Neural progenitor cell (in vitro differentiated cells): ENCODE results near the gene AP2B1. TPM values are rescaled to one million over a fixed set of nuclear protein-coding genes. Genes with fewer than 3 reads are reported as not detected.
A peak's percentile ranks its signal among the peaks of the same experiment; 100 is the strongest.

Experiments used
- DNase-seq: peaks from one replicate; pipeline ENCODE4 v3.0.0-alpha.2; 2016; ENCODE audit warnings: low spot score
- H2AFZ ChIP-seq: fragments of 200-600 bp; sonication (generic); replicated peaks from 2 replicates; pipeline ENCODE4 v1.6.1; 2016; ENCODE audit warnings: antibody characterized with exemption
- H3F3A ChIP-seq: fragments of 200-600 bp; sonication (generic); 2 replicates; pipeline ENCODE4 v1.6.1; 2016; ENCODE audit warnings: antibody characterized with exemption, low read depth
- H3K27ac ChIP-seq: fragments of 200-600 bp; sonication (generic); 2 replicates; pipeline ENCODE4 v1.5.1; 2016; ENCODE audit warnings: mild to moderate bottlenecking
- H3K27me3 ChIP-seq: fragments of 200-600 bp; sonication (generic); 2 replicates; pipeline ENCODE4 v1.6.1; 2016; ENCODE audit warnings: mild to moderate bottlenecking, moderate library complexity
- H3K36me3 ChIP-seq: fragments of 200-600 bp; sonication (generic); 2 replicates; pipeline ENCODE4 v1.5.1; 2016
- H3K4me1 ChIP-seq: fragments of 200-600 bp; sonication (generic); 2 replicates; pipeline ENCODE4 v1.6.1; 2016; ENCODE audit warnings: mixed run types
- H3K4me2 ChIP-seq: fragments of 200-600 bp; sonication (generic); 2 replicates; pipeline ENCODE4 v1.6.1; 2016
- H3K4me3 ChIP-seq: fragments of 200-600 bp; sonication (generic); 2 replicates; pipeline ENCODE4 v1.5.1; 2016
- H3K79me2 ChIP-seq: fragments of 200-600 bp; sonication (generic); 2 replicates; pipeline ENCODE4 v1.6.1; 2016; ENCODE audit warnings: low read depth
- H3K9ac ChIP-seq: fragments of 200-600 bp; sonication (generic); 2 replicates; pipeline ENCODE4 v1.6.1; 2016
- H3K9me3 ChIP-seq: fragments of 200-600 bp; sonication (generic); 2 replicates; pipeline ENCODE4 v1.5.1; 2016; ENCODE audit warnings: low read depth
- H4K20me1 ChIP-seq: fragments of 200-600 bp; sonication (generic); 2 replicates; pipeline ENCODE4 v1.6.1; 2016; ENCODE audit warnings: low read depth
- H3K27ac Mint-ChIP-seq: 3 replicates; pipeline ENCODE4 v1.8.0; 2021; ENCODE audit warnings: mixed read lengths
- H3K27me3 Mint-ChIP-seq: 2 replicates; pipeline ENCODE4 v1.8.0; 2022; ENCODE audit warnings: low read depth, mild to moderate bottlenecking, inconsistent platforms, moderate library complexity, mixed read lengths; ENCODE audit not compliant: insufficient read depth
- H3K36me3 Mint-ChIP-seq: 3 replicates; pipeline ENCODE4 v1.8.0; 2021; ENCODE audit warnings: mixed read lengths
- H3K4me1 Mint-ChIP-seq: 3 replicates; pipeline ENCODE4 v1.8.0; 2021; ENCODE audit warnings: mixed read lengths
- H3K4me3 Mint-ChIP-seq: 3 replicates; pipeline ENCODE4 v1.8.0; 2021; ENCODE audit warnings: mild to moderate bottlenecking, moderate library complexity, mixed read lengths
- H3K9me3 Mint-ChIP-seq: 3 replicates; pipeline ENCODE4 v1.8.0; 2020; ENCODE audit warnings: mixed read lengths
- CTCF ChIP-seq: fragments of 200-600 bp; sonication (generic); IDR thresholded peaks from 2 replicates; pipeline ENCODE4 v1.5.1; 2017; ENCODE audit warnings: antibody characterized with exemption, mild to moderate bottlenecking
- EZH2 ChIP-seq: fragments of 200-600 bp; sonication (generic); IDR thresholded peaks from 2 replicates; pipeline ENCODE4 v1.6.1; 2017; ENCODE audit warnings: antibody characterized with exemption, mild to moderate bottlenecking, moderate library complexity
- EZH2phosphoT487 ChIP-seq: fragments of 200-600 bp; sonication (generic); IDR thresholded peaks from 2 replicates; pipeline ENCODE4 v1.6.1; 2017; ENCODE audit warnings: antibody characterized with exemption
- total RNA-seq: library from RNA; depleted of rRNA; stranded (reverse); fragments of >200 nt; gene quantifications from 2 replicates; pipeline ENCODE4 v1.2.3, GENCODE V29; 2015; ENCODE audit warnings: low replicate concordance

Gene AP2B1
- total RNA-seq, result 120 and 125 TPM in 2 replicates

- H3F3A ChIP-seq, result peaks cover 11% of the 10 kb centered on the region
- H4K20me1 ChIP-seq, result peaks cover 11% of the 10 kb centered on the region
- Mint-ChIP-seq H3K9me3 (no peaks in the 10 kb centered on the region), H3K4me1 (peaks cover 21% of the 10 kb centered on the region), H3K27me3 (peaks cover 6% of the 10 kb centered on the region), H3K36me3 (no peaks in the 10 kb centered on the region), H3K27ac (peak within 1 kb of the TSS; percentile 96), H3K4me3 (peak within 1 kb of the TSS; percentile 99)
- peaks cover 12% of the 10 kb centered on the region for H3K27me3 ChIP-seq
- peak within 1 kb of the TSS; percentile 91 for H3K27ac ChIP-seq
- peaks cover 13% of the 10 kb centered on the region for H3K4me1 ChIP-seq
- peak within 1 kb of the TSS; percentile 74 for H3K4me3 ChIP-seq
- TF ChIP-seq CTCF (no peak), EZH2phosphoT487 (peak; percentile 25), EZH2 (peak; percentile 54)
- H3K9me3 ChIP-seq, result no peaks in the 10 kb centered on the region
- H2AFZ ChIP-seq, result peak within 1 kb of the TSS; percentile 84
- peaks cover 50% of the 10 kb centered on the region for H3K79me2 ChIP-seq
- peak within 1 kb of the TSS; percentile 60 for H3K9ac ChIP-seq
- H3K36me3 ChIP-seq, result no peaks in the 10 kb centered on the region
- H3K4me2 ChIP-seq, result peak within 1 kb of the TSS; percentile 73
- peak; percentile 94 for DNase-seq
These were observed at the start of gene AP2B1 for GRCh38 chr17:35587074-35587961. AP2B1 (plus strand) TSS chr17:35587322; CDS start chr17:35594031, 6,709 bp downstream.

- TF ChIP-seq EZH2, result no peak
- TF ChIP-seq EZH2phosphoT487, result no peak
- no peak for TF ChIP-seq CTCF
- DNase-seq, result no peak
These were observed 49.5 kb upstream of the AP2B1 start, which contains the start of gene SLFN12L for GRCh38 chr17:35537601-35538141. SLFN12L (minus strand) TSS chr17:35537678; CDS start chr17:35522364, 15,314 bp downstream.

GRCh38 chr17:35539659-35540026 is 47.5 kb upstream of the AP2B1 start:
- no peaks in the 10 kb centered on the region for H4K20me1 ChIP-seq
- peak overlapping the region; percentile 44 for H2AFZ ChIP-seq
- Mint-ChIP-seq H3K4me3 (peak overlapping the region; percentile 19), H3K9me3 (no peaks in the 10 kb centered on the region), H3K27me3 (peaks cover 6% of the 10 kb centered on the region), H3K4me1 (no peaks in the 10 kb centered on the region), H3K36me3 (no peaks in the 10 kb centered on the region), H3K27ac (no peak overlapping the region)
- no peak overlapping the region for H3K27ac ChIP-seq
- H3K36me3 ChIP-seq, result no peaks in the 10 kb centered on the region
- no peak overlapping the region for H3K4me3 ChIP-seq
- H3K9ac ChIP-seq, result no peak overlapping the region
- no peak overlapping the region for H3K4me2 ChIP-seq
- H3K79me2 ChIP-seq, result no peaks in the 10 kb centered on the region
- H3F3A ChIP-seq, result no peaks in the 10 kb centered on the region
- DNase-seq, result no peak
- no peaks in the 10 kb centered on the region for H3K9me3 ChIP-seq
- TF ChIP-seq CTCF, result no peak
- no peak for TF ChIP-seq EZH2phosphoT487
- TF ChIP-seq EZH2, result no peak
- H3K27me3 ChIP-seq, result peaks cover 20% of the 10 kb centered on the region
- H3K4me1 ChIP-seq, result no peaks in the 10 kb centered on the region

More at GRCh38 chr17:35537601-35538141, 49.5 kb upstream of the AP2B1 start, which contains the start of gene SLFN12L:
- Histone ChIP-seq H3K27me3 (peaks cover 20% of the 10 kb centered on the region), H3K4me1 (no peaks in the 10 kb centered on the region), H2AFZ (no peak within 1 kb of the TSS), H3K27ac (no peak within 1 kb of the TSS), H3K9ac (no peak within 1 kb of the TSS), H3K36me3 (no peaks in the 10 kb centered on the region), H3K4me3 (no peak within 1 kb of the TSS), H3F3A (no peaks in the 10 kb centered on the region), H3K4me2 (no peak within 1 kb of the TSS), H4K20me1 (no peaks in the 10 kb centered on the region), H3K79me2 (no peaks in the 10 kb centered on the region), H3K9me3 (no peaks in the 10 kb centered on the region)
- Mint-ChIP-seq H3K27me3 (peaks cover 7% of the 10 kb centered on the region), H3K4me1 (no peaks in the 10 kb centered on the region), H3K27ac (no peak within 1 kb of the TSS), H3K9me3 (no peaks in the 10 kb centered on the region), H3K4me3 (no peak within 1 kb of the TSS), H3K36me3 (no peaks in the 10 kb centered on the region)
